ENCODE data around the gene AFDN.

AFDN gene

GRCh38 chr6:167947716-167948115 is 121.0 kb downstream of the AFDN start:
- Histone ChIP-seq H3K4me1 (ENCODE audit: insufficient read depth, poor library complexity, severe bottlenecking) (peaks cover 7% of the 10 kb centered on the region), H3K9me3 (ENCODE audit: severe bottlenecking) (no peaks in the 10 kb centered on the region), H3K27me3 (ENCODE audit: insufficient read depth, poor library complexity, severe bottlenecking) (no peaks in the 10 kb centered on the region), H3K36me3 (ENCODE audit: low read depth) (peaks cover 81% of the 10 kb centered on the region), H3K4me3 (ENCODE audit: severe bottlenecking) (no peak overlapping the region), H3K27ac (ENCODE audit: poor library complexity, severe bottlenecking) (no peak overlapping the region)
- DNase-seq (ENCODE audit: low spot score) (no peak), ATAC-seq (ENCODE audit: low read depth) (no peak)
- no peak for TF ChIP-seq CTCF (IDR thresholded peaks at IDR 0.05; ENCODE audit: poor library complexity, severe bottlenecking)

- ATAC-seq (ENCODE audit: low read depth), result no peak
- TF ChIP-seq CTCF (IDR thresholded peaks at IDR 0.05; ENCODE audit: poor library complexity, severe bottlenecking), result no peak
Measured at GRCh38 chr6:167948716-167949115, 122.0 kb downstream of the AFDN start.

GRCh38 chr6:167949121-167949684 is 122.5 kb downstream of the AFDN start:
- TF ChIP-seq CTCF (IDR thresholded peaks at IDR 0.05; ENCODE audit: poor library complexity, severe bottlenecking), result no peak
- no peak overlapping the region for H3K27ac ChIP-seq (ENCODE audit: poor library complexity, severe bottlenecking)

More at GRCh38 chr6:167948716-167949115, 122.0 kb downstream of the AFDN start:
- DNase-seq (ENCODE audit: low spot score), result no peak
- Histone ChIP-seq H3K27ac (ENCODE audit: poor library complexity, severe bottlenecking) (no peak overlapping the region), H3K27me3 (ENCODE audit: insufficient read depth, poor library complexity, severe bottlenecking) (no peaks in the 10 kb centered on the region), H3K4me3 (ENCODE audit: severe bottlenecking) (no peak overlapping the region), H3K36me3 (ENCODE audit: low read depth) (peaks cover 81% of the 10 kb centered on the region), H3K4me1 (ENCODE audit: insufficient read depth, poor library complexity, severe bottlenecking) (peaks cover 7% of the 10 kb centered on the region), H3K9me3 (ENCODE audit: severe bottlenecking) (no peaks in the 10 kb centered on the region)

GRCh38 chr6:167951781-167952511 is 125.2 kb downstream of the AFDN start:
- Histone ChIP-seq H3K9me3 (ENCODE audit: severe bottlenecking) (no peaks in the 10 kb centered on the region), H3K27me3 (ENCODE audit: insufficient read depth, poor library complexity, severe bottlenecking) (no peaks in the 10 kb centered on the region), H3K4me3 (ENCODE audit: severe bottlenecking) (no peak overlapping the region), H3K4me1 (ENCODE audit: insufficient read depth, poor library complexity, severe bottlenecking) (peaks cover 7% of the 10 kb centered on the region), H3K36me3 (ENCODE audit: low read depth) (peaks cover 62% of the 10 kb centered on the region), H3K27ac (ENCODE audit: poor library complexity, severe bottlenecking) (no peak overlapping the region)
- DNase-seq (ENCODE audit: low spot score) (no peak), ATAC-seq (ENCODE audit: low read depth) (peak; percentile 42; the same call in 1 of the 3 replicates)
- TF ChIP-seq CTCF (IDR thresholded peaks at IDR 0.05; ENCODE audit: poor library complexity, severe bottlenecking), result no peak

More at GRCh38 chr6:167949121-167949684, 122.5 kb downstream of the AFDN start:
- DNase-seq (ENCODE audit: low spot score), result no peak
- H3K4me3 ChIP-seq (ENCODE audit: severe bottlenecking), result no peak overlapping the region
- peaks cover 7% of the 10 kb centered on the region for H3K4me1 ChIP-seq (ENCODE audit: insufficient read depth, poor library complexity, severe bottlenecking)
- H3K36me3 ChIP-seq (ENCODE audit: low read depth), result peaks cover 78% of the 10 kb centered on the region
- ATAC-seq (ENCODE audit: low read depth), result no peak
- no peaks in the 10 kb centered on the region for H3K27me3 ChIP-seq (ENCODE audit: insufficient read depth, poor library complexity, severe bottlenecking)
- no peaks in the 10 kb centered on the region for H3K9me3 ChIP-seq (ENCODE audit: severe bottlenecking)

- no peak for DNase-seq (ENCODE audit: low spot score)
- no peak for ATAC-seq (ENCODE audit: low read depth)
- no peak for TF ChIP-seq CTCF (IDR thresholded peaks at IDR 0.05; ENCODE audit: poor library complexity, severe bottlenecking)
- H3K9me3 ChIP-seq (ENCODE audit: severe bottlenecking), result no peaks in the 10 kb centered on the region
- no peak overlapping the region for H3K4me3 ChIP-seq (ENCODE audit: severe bottlenecking)
- H3K4me1 ChIP-seq (ENCODE audit: insufficient read depth, poor library complexity, severe bottlenecking), result peaks cover 7% of the 10 kb centered on the region
- H3K36me3 ChIP-seq (ENCODE audit: low read depth), result peaks cover 58% of the 10 kb centered on the region
- no peaks in the 10 kb centered on the region for H3K27me3 ChIP-seq (ENCODE audit: insufficient read depth, poor library complexity, severe bottlenecking)
- no peak overlapping the region for H3K27ac ChIP-seq (ENCODE audit: poor library complexity, severe bottlenecking)
Measured at GRCh38 chr6:167952512-167952859, 125.8 kb downstream of the AFDN start.
